Endothelial cell of umbilical vein (primary cell): ENCODE measurements around the gene RPSA. TPM values are rescaled to one million over a fixed set of nuclear protein-coding genes. Genes with fewer than 3 reads are reported as not detected.
A peak's percentile ranks its signal among the peaks of the same experiment; 100 is the strongest.

Experiments
- BruUV-seq: library from RNA; stranded (reverse); fragments of 400-500 nt; replicated peaks from 2 replicates; lab custom pipeline; 2021; lab: Mats Ljungman, UMichigan
- CTCF ChIA-PET: fragments of 300-600, 350-600 bp; sonication (Branson Sonifier 250); formaldehyde crosslinking; loops from one replicate; lab custom pipeline; 2021; ENCODE audit warnings: antibody characterized with exemption, inconsistent platforms; lab: Charles Lee
- POLR2A ChIA-PET: fragments of 300-600, 350-600 bp; sonication (Branson Sonifier 250); formaldehyde crosslinking; loops from one replicate; lab custom pipeline; 2021; ENCODE audit warnings: antibody characterized with exemption, inconsistent platforms; lab: Charles Lee
- DNase-seq: peaks from one replicate; pipeline ENCODE4 v3.0.0-alpha.2; 2011; ENCODE audit warnings: low read depth, low spot score
- FAIRE-seq: peaks from 2 replicates; lab custom pipeline; 2011; peaks lifted over from hg19 to GRCh38; lab: Jason Lieb, UNC
- H2AFZ ChIP-seq: 2 replicates; pipeline ENCODE4 v1.6.0; 2012; ENCODE audit warnings: low read depth, low read length, control low read depth, inconsistent platforms
- H3K27ac ChIP-seq: 2 replicates; pipeline ENCODE4 v1.5.1; 2011; ENCODE audit warnings: low read depth, mild to moderate bottlenecking, control low read depth, low read length, moderate library complexity; ENCODE audit not compliant: insufficient read depth
- H3K27me3 ChIP-seq, 2 experiments: 2 replicates each; pipeline versions ENCODE4 v1.6.0 to v1.6.1; 2011; ENCODE audit warnings: low read length in 2 of 2, mixed read lengths in 1 of 2; ENCODE audit not compliant: control insufficient read depth in 2 of 2, insufficient read depth in 2 of 2
- H3K36me3 ChIP-seq, 2 experiments: 2 replicates in 1 of 2; 3 replicates in 1 of 2; pipeline ENCODE4 v1.5.1; 2011; ENCODE audit warnings: low read length in 2 of 2, mild to moderate bottlenecking in 1 of 2, moderate library complexity in 1 of 2; ENCODE audit not compliant: control insufficient read depth in 2 of 2, insufficient read depth in 2 of 2; ENCODE audit errors: extremely low read depth in 1 of 2
- H3K4me1 ChIP-seq: 3 replicates; pipeline ENCODE4 v1.5.1; 2011; ENCODE audit warnings: mild to moderate bottlenecking, low read length; ENCODE audit not compliant: control insufficient read depth, insufficient read depth; ENCODE audit errors: extremely low read depth
- H3K4me2 ChIP-seq: 2 replicates; pipeline ENCODE4 v1.6.1; 2011; ENCODE audit warnings: low read length, control low read depth, mixed read lengths; ENCODE audit not compliant: insufficient read depth
- H3K4me3 ChIP-seq, 3 experiments: fragments of 200-600 bp in 1 of 3; sonication (generic), shearing (Covaris generic) in 1 of 3; replicated peaks in 1 of 3; 2 replicates each; pipeline ENCODE4 v1.5.1; 2011 to 2016; ENCODE audit warnings: control low read depth in 3 of 3, low read length in 3 of 3, mild to moderate bottlenecking in 2 of 3, inconsistent platforms in 1 of 3, low read depth in 1 of 3, moderate library complexity in 1 of 3; ENCODE audit not compliant: insufficient read depth in 1 of 3
- H3K79me2 ChIP-seq: 2 replicates; pipeline ENCODE4 v1.6.0; 2012; ENCODE audit warnings: low read length, inconsistent platforms; ENCODE audit not compliant: control insufficient read depth, insufficient read depth
- H3K9ac ChIP-seq: replicated peaks from 2 replicates; pipeline ENCODE3; 2011; ENCODE audit warnings: low read length, control low read depth; ENCODE audit not compliant: insufficient read depth; ENCODE audit errors: extremely low read depth
- H3K9me1 ChIP-seq: replicated peaks from 3 replicates; pipeline ENCODE4 v1.6.0; 2011; ENCODE audit warnings: mild to moderate bottlenecking, low read length; ENCODE audit not compliant: control insufficient read depth, insufficient read depth; ENCODE audit errors: extremely low read depth
- H3K9me3 ChIP-seq: replicated peaks from 2 replicates; pipeline ENCODE4 v1.5.1; 2012; ENCODE audit warnings: low read length, inconsistent platforms; ENCODE audit not compliant: control insufficient read depth, insufficient read depth
- H4K20me1 ChIP-seq: replicated peaks from 2 replicates; pipeline ENCODE3; 2011; ENCODE audit warnings: mild to moderate bottlenecking, low read length; ENCODE audit not compliant: control insufficient read depth, insufficient read depth; ENCODE audit errors: extremely low read depth
- FOS ChIP-seq: IDR thresholded peaks from 2 replicates; pipeline ENCODE4 v1.6.1; 2011; ENCODE audit warnings: mild to moderate bottlenecking, low read length, moderate library complexity, borderline replicate concordance; ENCODE audit not compliant: insufficient read depth
- GATA2 ChIP-seq: IDR thresholded peaks from 2 replicates; pipeline ENCODE4 v1.7.0; 2011; ENCODE audit warnings: low read depth, mild to moderate bottlenecking, moderate library complexity, mixed read lengths, low read length; ENCODE audit not compliant: insufficient read length, insufficient read depth
- JUN ChIP-seq: IDR thresholded peaks from 2 replicates; pipeline ENCODE4 v1.6.1; 2011; ENCODE audit warnings: borderline replicate concordance, low read depth; ENCODE audit not compliant: insufficient read length, insufficient read depth
- MYC ChIP-seq: IDR thresholded peaks from one replicate; pipeline ENCODE4 v1.6.1; 2011; ENCODE audit warnings: mild to moderate bottlenecking, low read depth, low read length
- POLR2A ChIP-seq: IDR thresholded peaks from 2 replicates; pipeline ENCODE4 v1.6.1; 2012; ENCODE audit warnings: low read depth, mild to moderate bottlenecking, control low read depth, low read length
- POLR2AphosphoS5 ChIP-seq: IDR thresholded peaks from 2 replicates; pipeline ENCODE4 v1.6.1; 2012; ENCODE audit warnings: low read depth, mild to moderate bottlenecking, control low read depth, low read length, moderate library complexity; ENCODE audit not compliant: insufficient read depth
- dilution Hi-C: fragments of 300-500 bp; cut with MboI; formaldehyde crosslinking; loops from one replicate; pipeline ENCODE4 v1.15.0; 2019; ENCODE audit warnings: low sequenced_read_pairs; ENCODE audit not compliant: extremely low pct_ligation_motif_present
- intact Hi-C: fragments of 100-400 bp; cut with micrococcal nuclease; formaldehyde crosslinking; loops from one replicate; pipeline ENCODE4 v1.10.0; 2022
- polyA plus RNA-seq, 4 experiments: library from polyadenylated mRNA; depleted of rRNA in 3 of 4; stranded (reverse) in 3 of 4; unstranded in 1 of 4; fragments of >200 nt; gene quantifications; 2 replicates each; pipeline versions ENCODE4 v1.2.1 to v1.2.3, GENCODE V29; 2011 to 2012; ENCODE audit warnings: missing spikeins in 1 of 4
- total RNA-seq: library from RNA; stranded (reverse); gene quantifications from 2 replicates; pipeline ENCODE4 v1.2.3, GENCODE V29; 2021
- TF ChIP-seq, protein P1 (sequence below), 2 donors: IDR thresholded peaks; 1 replicate in 1 of 2; 2 replicates in 1 of 2; pipeline ENCODE4 v1.5.1; 2011; ENCODE audit warnings: low read length in 2 of 2, mild to moderate bottlenecking in 2 of 2, moderate library complexity in 2 of 2, control low read depth in 1 of 2, inconsistent platforms in 1 of 2, low read depth in 1 of 2; ENCODE audit not compliant: insufficient read depth in 1 of 2; ENCODE audit errors: extremely low read depth in 1 of 2
- TF ChIP-seq, protein P2 (sequence below): IDR thresholded peaks from 2 replicates; pipeline ENCODE4 v1.6.1; 2011; ENCODE audit not compliant: insufficient read depth, insufficient read length

Gene RPSA
- total and polyA plus RNA-seq, 2 donors (not counting 3 experiments of a cell fraction or from before 2014, with no cell fraction given) = 1,357 to 3,687 TPM

- no peak overlapping the region for H3K27ac ChIP-seq
- no peaks in the 10 kb centered on the region for H3K79me2 ChIP-seq
- TF ChIP-seq POLR2A (no peak), POLR2AphosphoS5 (no peak), GATA2 (no peak), MYC (no peak), JUN (no peak), FOS (no peak)
- H3K4me2 ChIP-seq = peak overlapping the region; percentile 38
- no peaks in the 10 kb centered on the region for H4K20me1 ChIP-seq
- dilution Hi-C loops = no loop called here
- peaks cover 0 to 2% of the 10 kb centered on the region in 2 experiments for H3K27me3 ChIP-seq
- no peaks in the 10 kb centered on the region for H3K9me3 ChIP-seq
- H3K4me3 ChIP-seq = no peak overlapping the region
- FAIRE-seq (peak; percentile 88), DNase-seq (peak; percentile 68)
- no peaks in the 10 kb centered on the region for H3K36me3 ChIP-seq
- no peak overlapping the region for H3K9ac ChIP-seq
- no peaks in the 10 kb centered on the region for H3K9me1 ChIP-seq
- POLR2A ChIA-PET = interaction anchor here (0.7 kb wide), 1 partner anchor 300 kb away, joined by 3 read pairs; no protein-coding TSS in a partner anchor
- peak overlapping the region; percentile 19 for H2AFZ ChIP-seq
- peaks cover 13% of the 10 kb centered on the region for H3K4me1 ChIP-seq
- CTCF ChIA-PET = interaction anchor here (0.8 to 2.4 kb wide), 7 partner anchors 21 to 271 kb away, joined by 3 to 12 read pairs (median 4); no protein-coding TSS in a partner anchor
- intact Hi-C loops = no loop called here
- no TSS peak for BruUV-seq
These were observed 29.4 kb upstream of the RPSA start for GRCh38 chr3:39376959-39377634.

GRCh38 chr3:39378088-39378487 is 28.4 kb upstream of the RPSA start:
- intact Hi-C loops = loop anchor here (1.0 to 2.0 kb wide), 3 partner anchors 86 to 189 kb away; no protein-coding TSS in a partner anchor
- H3K4me2 ChIP-seq = no peak overlapping the region
- FAIRE-seq = peak; percentile 93
- dilution Hi-C loops = no loop called here
- peak; percentile 38 for DNase-seq
- no peaks in the 10 kb centered on the region for H3K36me3 ChIP-seq
- TF ChIP-seq, protein P1, sequence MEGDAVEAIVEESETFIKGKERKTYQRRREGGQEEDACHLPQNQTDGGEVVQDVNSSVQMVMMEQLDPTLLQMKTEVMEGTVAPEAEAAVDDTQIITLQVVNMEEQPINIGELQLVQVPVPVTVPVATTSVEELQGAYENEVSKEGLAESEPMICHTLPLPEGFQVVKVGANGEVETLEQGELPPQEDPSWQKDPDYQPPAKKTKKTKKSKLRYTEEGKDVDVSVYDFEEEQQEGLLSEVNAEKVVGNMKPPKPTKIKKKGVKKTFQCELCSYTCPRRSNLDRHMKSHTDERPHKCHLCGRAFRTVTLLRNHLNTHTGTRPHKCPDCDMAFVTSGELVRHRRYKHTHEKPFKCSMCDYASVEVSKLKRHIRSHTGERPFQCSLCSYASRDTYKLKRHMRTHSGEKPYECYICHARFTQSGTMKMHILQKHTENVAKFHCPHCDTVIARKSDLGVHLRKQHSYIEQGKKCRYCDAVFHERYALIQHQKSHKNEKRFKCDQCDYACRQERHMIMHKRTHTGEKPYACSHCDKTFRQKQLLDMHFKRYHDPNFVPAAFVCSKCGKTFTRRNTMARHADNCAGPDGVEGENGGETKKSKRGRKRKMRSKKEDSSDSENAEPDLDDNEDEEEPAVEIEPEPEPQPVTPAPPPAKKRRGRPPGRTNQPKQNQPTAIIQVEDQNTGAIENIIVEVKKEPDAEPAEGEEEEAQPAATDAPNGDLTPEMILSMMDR (IDR thresholded peaks at IDR 0.05; ENCODE audit: extremely low read depth in 1 of 2, insufficient read depth in 1 of 2, low read depth in 1 of 2, low read length in 2 of 2) = peak; percentile 69 to 77
- TF ChIP-seq, protein P2, sequence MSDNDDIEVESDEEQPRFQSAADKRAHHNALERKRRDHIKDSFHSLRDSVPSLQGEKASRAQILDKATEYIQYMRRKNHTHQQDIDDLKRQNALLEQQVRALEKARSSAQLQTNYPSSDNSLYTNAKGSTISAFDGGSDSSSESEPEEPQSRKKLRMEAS = peak; percentile 62
- no peak for TF ChIP-seq MYC
- no peak overlapping the region for H2AFZ ChIP-seq
- no TSS peak for BruUV-seq
- POLR2A ChIA-PET = interaction anchor here (0.6 kb wide), 1 partner anchor 28 kb away, joined by 3 read pairs; no protein-coding TSS in a partner anchor
- H3K27ac ChIP-seq = no peak overlapping the region
- CTCF ChIA-PET = interaction anchor here (0.6 to 2.4 kb wide), 16 partner anchors 20 to 1302 kb away, joined by 3 to 15 read pairs (median 4); no protein-coding TSS in a partner anchor
- H3K79me2 ChIP-seq = no peaks in the 10 kb centered on the region
- no peaks in the 10 kb centered on the region for H3K9me3 ChIP-seq
- H3K9ac ChIP-seq = no peak overlapping the region
- H4K20me1 ChIP-seq = no peaks in the 10 kb centered on the region
- H3K4me1 ChIP-seq = peaks cover 18% of the 10 kb centered on the region
- no peaks in the 10 kb centered on the region for H3K9me1 ChIP-seq
- no peak overlapping the region for H3K4me3 ChIP-seq
- peaks cover 0 to 2% of the 10 kb centered on the region in 2 experiments for H3K27me3 ChIP-seq
